Activated naive CD4-positive, alpha-beta T cell treated with Interleukin-2 at 50 U/mL for 16 hours (primary cell): Measurements from ENCODE around the gene TMCO4.

Experiments
- DNase-seq: peaks from one replicate; pipeline ENCODE4 v3.0.0-alpha.2; 2020

The TMCO4 gene

DNA sequence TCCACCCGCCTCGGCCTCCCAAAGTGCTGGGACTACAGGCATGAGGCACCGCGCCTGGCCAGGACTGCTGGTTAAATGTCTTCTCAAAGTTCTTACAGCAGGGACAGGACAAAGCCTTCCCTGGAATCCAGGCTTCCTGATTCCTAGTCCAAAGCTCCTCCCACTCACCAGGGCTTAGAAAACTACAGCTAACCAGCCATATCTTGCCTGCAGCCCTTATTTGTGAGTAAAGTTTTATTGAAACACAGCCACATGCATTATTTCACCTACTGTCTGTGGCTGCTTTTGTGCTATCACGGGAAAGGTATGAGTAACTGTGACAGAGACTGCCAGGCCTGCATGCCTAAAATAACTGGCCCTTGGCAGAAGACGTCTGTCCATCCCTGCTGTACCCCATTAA is 24.4 kb downstream of the TMCO4 start:
- no peak for DNase-seq

DNA sequence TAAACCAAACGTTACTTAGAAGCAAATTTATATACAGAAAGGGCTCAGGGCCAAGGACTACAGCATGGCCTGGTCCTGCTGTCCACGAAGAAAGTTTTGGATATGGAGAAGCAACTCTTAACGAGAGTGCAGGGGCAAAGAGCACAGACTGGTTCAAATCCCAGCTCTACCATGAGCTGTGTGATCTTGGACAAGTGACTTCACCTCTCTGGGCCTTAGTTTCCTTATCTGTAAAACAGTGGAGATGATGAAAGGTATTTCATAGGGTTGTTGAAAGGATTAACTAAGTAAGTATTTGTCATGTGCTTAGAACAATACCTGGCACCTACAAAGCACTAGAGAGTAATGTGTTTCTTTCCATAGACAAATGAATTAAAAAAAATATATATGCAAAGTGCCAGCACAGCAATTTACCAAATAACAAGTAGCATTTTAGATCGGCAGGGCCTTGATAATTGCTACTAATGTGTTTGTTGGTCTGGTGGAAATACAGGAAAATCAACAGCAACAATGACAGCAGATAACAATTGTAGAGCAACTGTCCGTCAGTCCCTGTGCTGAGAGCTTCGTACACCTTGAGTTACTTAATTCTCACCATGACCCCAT is 25.4 kb downstream of the TMCO4 start:
- DNase-seq = no peak

- DNase-seq = no peak
Measured at GRCh38 chr1:19773485-19773884, 26.2 kb downstream of the TMCO4 start.

DNA sequence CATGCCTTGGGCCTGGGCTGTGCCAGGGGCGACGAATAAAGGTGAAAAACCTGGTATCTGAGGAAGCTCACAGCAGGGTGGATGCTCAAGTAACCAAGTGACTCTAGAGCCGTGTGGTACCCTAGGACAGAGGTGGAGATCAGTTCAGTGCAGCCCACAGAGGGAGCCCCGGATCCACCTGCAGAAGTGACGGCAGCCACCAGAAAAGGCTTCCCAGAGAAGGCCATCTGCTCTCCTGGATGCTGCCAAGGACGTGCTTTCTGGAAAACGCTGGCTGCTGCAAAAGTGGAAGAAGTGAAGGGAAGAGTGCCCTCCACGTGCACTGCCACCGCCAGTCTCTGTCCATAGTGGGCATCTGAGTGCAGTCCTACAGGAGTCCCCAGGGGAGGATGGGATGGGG is 27.7 kb downstream of the TMCO4 start:
- no peak for DNase-seq

DNA sequence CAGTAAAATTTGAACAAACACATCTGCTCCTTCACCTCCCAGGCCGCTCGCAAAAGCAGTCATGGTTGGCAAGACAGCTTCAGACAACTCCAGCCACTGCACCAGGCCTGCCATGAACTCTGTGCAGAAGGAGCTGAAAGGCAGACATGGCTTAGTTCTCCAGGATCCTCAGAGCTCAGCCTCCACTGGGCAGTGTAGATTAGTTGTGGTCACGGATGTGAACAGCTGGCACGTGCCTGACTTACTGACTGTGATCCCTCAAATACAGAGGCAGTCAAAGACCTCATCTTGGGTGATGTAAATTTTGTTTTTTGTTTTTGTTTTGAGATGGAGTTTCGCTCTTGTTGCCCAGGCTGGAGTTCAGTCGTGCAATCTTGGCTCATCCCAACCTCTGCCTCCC is 28.4 kb downstream of the TMCO4 start:
- DNase-seq = no peak

DNA sequence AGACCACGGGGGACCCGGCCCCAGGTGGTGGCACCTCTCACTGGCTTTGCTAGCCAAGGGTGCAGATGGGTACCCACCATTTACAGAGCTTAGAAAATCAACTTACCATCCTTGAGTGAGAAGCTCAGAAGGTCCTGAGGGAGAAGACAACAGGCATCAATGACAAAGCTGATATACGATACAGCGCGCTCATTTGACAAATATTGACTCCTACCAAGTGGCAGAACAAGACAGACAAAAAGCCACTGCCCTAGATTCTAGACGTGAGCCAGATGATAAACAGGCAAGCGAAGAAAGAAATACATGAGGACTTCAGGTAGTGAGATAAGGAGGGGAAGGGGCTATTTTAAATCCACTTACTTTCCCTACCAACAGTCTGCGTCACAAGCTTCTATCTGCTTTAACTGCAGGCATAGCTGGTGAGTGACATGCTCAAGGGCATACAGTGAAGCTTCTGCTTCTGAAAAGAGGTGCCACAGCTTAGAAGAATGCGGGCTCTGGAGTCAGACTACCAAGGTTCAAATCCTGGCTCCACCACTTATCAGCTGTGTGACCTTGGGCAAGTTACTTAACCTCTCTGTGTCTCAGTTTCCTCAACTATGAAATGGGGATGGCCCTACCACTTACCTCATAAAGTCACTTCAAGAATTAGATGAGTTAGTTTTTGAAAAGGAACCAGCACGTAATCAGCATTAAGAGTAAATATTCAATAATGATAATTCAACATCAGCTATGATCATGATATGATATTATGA is 29.1 kb downstream of the TMCO4 start:
- DNase-seq = no peak

- DNase-seq = no peak
Measured at GRCh38 chr1:19769211-19769932, 30.3 kb downstream of the TMCO4 start.

DNA sequence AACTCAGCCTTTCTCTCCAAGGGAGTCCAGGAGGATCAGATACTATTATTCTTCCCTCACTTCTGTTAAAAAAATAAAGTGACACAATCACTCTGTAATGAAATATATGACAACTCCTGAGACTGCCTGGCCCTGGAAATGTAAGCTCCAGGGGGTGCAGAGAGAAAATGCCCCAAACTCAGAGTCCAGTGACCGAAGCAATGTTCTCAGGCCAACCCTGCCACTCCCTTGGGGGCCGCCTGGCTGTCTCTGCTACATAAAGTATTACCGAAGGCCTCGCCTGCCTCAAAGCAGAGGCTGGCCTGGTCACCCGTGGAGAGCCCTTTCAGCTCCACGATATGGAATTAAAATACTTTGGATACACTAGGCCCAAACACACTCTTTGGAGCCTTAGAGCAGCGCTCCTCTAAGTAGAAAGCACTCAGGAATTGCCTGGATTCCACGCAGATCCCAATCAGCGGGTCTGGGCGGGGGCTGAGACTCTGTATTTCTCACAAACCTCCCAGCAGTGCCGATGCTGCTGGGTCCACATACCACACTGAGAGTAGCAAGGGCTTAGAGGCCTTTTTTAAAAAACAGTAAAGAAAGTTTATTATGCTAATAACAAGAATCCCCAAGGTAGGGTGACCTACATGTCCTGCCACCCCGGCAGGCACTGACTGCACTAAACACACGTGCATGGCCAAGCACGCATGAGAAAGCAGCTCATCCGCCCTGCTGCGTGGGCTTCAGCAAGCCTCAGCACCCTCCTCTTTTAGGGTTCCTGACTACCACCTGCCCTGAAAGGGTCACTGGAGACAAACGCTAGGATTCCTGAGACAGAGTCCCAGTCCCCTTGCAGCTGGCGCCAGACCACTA is 31.1 kb downstream of the TMCO4 start:
- DNase-seq = no peak

- DNase-seq = peak; percentile 51
Measured at GRCh38 chr1:19765623-19766022, 34.1 kb downstream of the TMCO4 start.

- DNase-seq = no peak
Measured at GRCh38 chr1:19764848-19765247, 34.9 kb downstream of the TMCO4 start.

DNA sequence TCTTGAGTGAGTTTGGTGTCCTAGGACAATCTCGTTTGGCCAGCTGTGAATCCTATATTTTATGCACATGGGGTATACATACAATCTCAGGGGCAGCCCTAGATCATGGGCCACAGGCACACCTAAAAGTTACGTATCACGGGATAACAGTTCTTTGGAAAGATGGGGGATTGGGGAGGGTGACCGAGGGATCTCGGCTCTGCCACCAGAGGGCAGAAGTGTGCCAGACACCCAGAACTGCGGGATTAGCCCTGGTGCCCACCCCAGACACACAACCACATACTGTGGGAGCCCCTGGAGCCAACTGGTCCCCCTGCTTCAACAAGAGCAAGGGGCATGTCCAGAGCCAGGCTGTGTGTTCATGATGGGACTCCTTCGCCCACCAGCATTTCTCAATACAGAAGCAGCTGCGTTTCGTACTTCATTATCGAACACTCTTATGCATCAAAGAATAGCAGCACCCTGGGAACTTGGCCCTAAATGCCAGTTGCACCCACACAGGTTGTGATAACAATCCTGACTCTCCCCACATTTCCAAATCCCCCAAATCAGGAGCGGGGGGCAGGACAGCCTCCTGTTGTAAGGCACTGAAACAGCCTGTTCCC is 37.4 kb downstream of the TMCO4 start:
- DNase-seq = peak; percentile 29

DNA sequence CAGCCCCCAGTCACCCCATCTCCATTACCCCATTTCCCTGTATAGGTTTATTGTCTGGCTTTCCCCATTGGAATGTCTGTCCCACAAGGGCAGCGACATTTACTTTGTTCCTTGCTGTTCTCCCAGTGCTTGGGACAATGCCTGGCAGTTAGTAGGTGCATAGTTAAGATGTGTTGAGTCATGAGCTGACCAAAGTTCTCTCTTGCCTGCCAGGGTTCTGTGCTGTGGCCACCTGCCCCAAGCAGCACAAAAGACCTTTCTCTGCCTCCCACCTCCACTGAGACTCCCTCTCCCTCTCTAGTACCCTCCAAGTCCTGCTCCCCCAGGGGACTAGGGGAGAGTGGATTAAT is 40.0 kb downstream of the TMCO4 start:
- no peak for DNase-seq

GRCh38 chr1:19758227-19758830 is 41.4 kb downstream of the TMCO4 start:
- no peak for DNase-seq

DNA sequence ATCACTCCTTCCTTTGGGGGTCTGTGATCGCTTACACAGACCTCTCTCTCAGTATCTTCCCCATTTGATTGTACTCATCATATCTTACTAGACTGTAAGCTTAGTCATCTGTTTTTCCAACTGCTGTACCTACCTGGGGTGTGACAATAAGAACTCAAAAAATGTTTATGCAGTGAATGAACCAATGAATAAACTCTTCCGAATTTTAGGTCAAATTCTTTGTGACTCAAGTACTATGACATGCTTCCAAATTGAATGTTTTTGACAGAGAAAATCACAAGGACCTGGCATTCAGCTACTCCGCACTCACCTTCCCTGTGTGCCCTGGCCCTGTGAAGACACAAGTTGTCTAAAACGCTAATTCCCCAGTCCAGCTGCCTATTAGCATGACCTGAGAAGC is 42.1 kb downstream of the TMCO4 start:
- DNase-seq = no peak

GRCh38 chr1:19756480-19756879 is 43.2 kb downstream of the TMCO4 start:
- DNase-seq = no peak

DNA sequence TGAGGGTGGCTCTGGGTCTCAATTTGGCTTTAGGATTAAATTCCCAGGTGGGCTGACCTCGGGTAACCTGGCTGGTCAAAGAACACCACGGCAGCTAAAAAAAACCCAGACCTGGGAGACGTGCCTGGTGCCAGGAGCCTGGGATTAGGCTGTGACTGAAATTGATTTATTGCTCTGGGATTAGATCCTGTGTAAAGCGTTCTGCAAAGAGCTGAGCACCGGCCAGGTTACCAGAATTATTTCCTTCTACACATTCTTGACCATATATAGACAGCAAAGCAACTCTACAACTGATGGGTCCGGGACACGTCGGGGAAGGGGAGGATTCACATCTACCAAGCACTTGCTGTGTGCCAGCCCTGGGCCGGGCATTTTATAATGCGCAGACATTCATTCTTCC is 45.2 kb downstream of the TMCO4 start:
- no peak for DNase-seq

GRCh38 chr1:19752083-19752696 is 47.5 kb downstream of the TMCO4 start:
- no peak for DNase-seq

DNA sequence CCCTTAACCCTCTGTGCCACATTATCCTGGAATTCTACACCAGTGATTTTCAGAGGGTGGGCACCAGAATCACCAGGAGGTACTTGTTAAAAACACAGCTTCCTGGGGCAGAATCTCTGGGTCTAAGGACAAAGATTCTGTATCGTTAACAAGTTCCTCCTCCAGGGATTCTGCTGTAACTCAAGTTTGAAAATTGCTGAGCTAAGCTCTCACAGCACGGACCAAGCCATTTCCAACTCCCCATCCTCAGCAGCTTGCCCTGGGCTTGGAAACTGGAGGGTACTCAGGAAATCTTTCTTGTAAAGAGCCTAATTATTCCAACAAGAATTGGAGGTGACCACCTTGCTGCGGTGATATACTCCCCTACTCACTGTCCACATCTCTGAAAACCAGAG is 48.8 kb downstream of the TMCO4 start:
- DNase-seq = no peak

GRCh38 chr1:19750101-19750881 is 49.4 kb downstream of the TMCO4 start:
- no peak for DNase-seq

DNA sequence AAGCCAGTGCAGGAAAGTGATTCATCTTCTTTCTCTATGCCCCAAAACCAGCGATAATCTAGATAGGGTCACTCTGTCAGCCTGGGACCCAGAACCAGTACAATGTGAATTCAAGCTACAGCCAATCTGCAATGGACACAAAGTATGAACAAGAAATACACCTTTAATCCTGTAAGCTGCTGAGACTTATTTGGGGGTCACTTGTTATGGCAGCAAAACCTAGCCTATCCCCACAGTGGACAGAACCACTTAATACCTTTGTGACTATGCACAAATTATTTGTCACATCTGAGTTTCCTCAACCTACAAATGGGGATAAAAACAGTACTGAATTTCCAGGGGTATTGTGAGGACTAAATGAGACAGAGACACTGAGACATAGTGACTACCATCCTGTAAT is 50.0 kb downstream of the TMCO4 start:
- DNase-seq = no peak

GRCh38 chr1:19747761-19748160 is 52.0 kb downstream of the TMCO4 start:
- DNase-seq = no peak
